Glutamatergic neuron (in vitro differentiated cells): ENCODE measurements around the gene SPOP. TPM values are rescaled to one million over a fixed set of nuclear protein-coding genes. Genes with fewer than 3 reads are reported as not detected.

Experiments used
- DNase-seq: peaks from one replicate; pipeline ENCODE4 v3.0.0; 2022
- H3K27ac Mint-ChIP-seq: one replicate; pipeline ENCODE4 v1.8.0; 2020; ENCODE audit warnings: mild to moderate bottlenecking, mixed read lengths, inconsistent platforms; ENCODE audit not compliant: unreplicated experiment
- H3K27me3 Mint-ChIP-seq: one replicate; pipeline ENCODE4 v1.8.0; 2020; ENCODE audit warnings: mild to moderate bottlenecking, moderate library complexity, mixed read lengths, inconsistent platforms; ENCODE audit not compliant: unreplicated experiment
- H3K36me3 Mint-ChIP-seq: one replicate; pipeline ENCODE4 v1.8.0; 2020; ENCODE audit warnings: mild to moderate bottlenecking, mixed read lengths, inconsistent platforms; ENCODE audit not compliant: unreplicated experiment
- H3K4me1 Mint-ChIP-seq: one replicate; pipeline ENCODE4 v1.8.0; 2020; ENCODE audit warnings: mild to moderate bottlenecking, low read depth, mixed read lengths, inconsistent platforms; ENCODE audit not compliant: unreplicated experiment
- H3K4me3 Mint-ChIP-seq: one replicate; pipeline ENCODE4 v1.8.0; 2020; ENCODE audit warnings: mild to moderate bottlenecking, mixed read lengths, inconsistent platforms; ENCODE audit not compliant: unreplicated experiment
- H3K9me3 Mint-ChIP-seq: one replicate; pipeline ENCODE4 v1.8.0; 2020; ENCODE audit warnings: mild to moderate bottlenecking, moderate library complexity, mixed read lengths, inconsistent platforms; ENCODE audit not compliant: unreplicated experiment
- CTCF ChIP-seq: fragments of 200-600 bp; sonication (generic); IDR thresholded peaks from one replicate; pipeline ENCODE4 v1.5.0; 2021; ENCODE audit not compliant: partially characterized antibody, unreplicated experiment
- total RNA-seq: library from RNA; stranded (reverse); fragmentation: NEBNext Ultra II Directional; extraction: Animal tissue kit (Norgen Biotek cat#: 25700); gene quantifications from one replicate; pipeline ENCODE4 v1.2.1, GENCODE V29; 2021; ENCODE audit not compliant: unreplicated experiment

Gene SPOP
- total RNA-seq, 1 donor from 2014 or later, result 49.5 TPM

- Mint-ChIP-seq H3K9me3 (peaks cover 4% of the 10 kb centered on the region), H3K27ac (peak overlapping the region; percentile 57), H3K36me3 (no peaks in the 10 kb centered on the region), H3K4me1 (peaks cover 20% of the 10 kb centered on the region), H3K4me3 (no peak overlapping the region), H3K27me3 (peaks cover 5% of the 10 kb centered on the region)
- no peak for TF ChIP-seq CTCF
- no peak for DNase-seq
Observed at GRCh38 chr17:49582055-49582722, 95.7 kb downstream of the SPOP start.

- Mint-ChIP-seq H3K9me3 (peaks cover 4% of the 10 kb centered on the region), H3K27ac (peak overlapping the region; percentile 62), H3K4me3 (no peak overlapping the region), H3K27me3 (peaks cover 5% of the 10 kb centered on the region), H3K36me3 (no peaks in the 10 kb centered on the region), H3K4me1 (peaks cover 20% of the 10 kb centered on the region)
- DNase-seq, result no peak
- TF ChIP-seq CTCF, result no peak
Observed at GRCh38 chr17:49581648-49581998, 96.3 kb downstream of the SPOP start.

- H3K4me3 Mint-ChIP-seq, result no peak overlapping the region
- peaks cover 5% of the 10 kb centered on the region for H3K27me3 Mint-ChIP-seq
- no peak for TF ChIP-seq CTCF
- peak overlapping the region; percentile 68 for H3K27ac Mint-ChIP-seq
- H3K36me3 Mint-ChIP-seq, result no peaks in the 10 kb centered on the region
- H3K4me1 Mint-ChIP-seq, result peaks cover 20% of the 10 kb centered on the region
- peaks cover 4% of the 10 kb centered on the region for H3K9me3 Mint-ChIP-seq
- no peak for DNase-seq
Observed at GRCh38 chr17:49580981-49581647, 96.8 kb downstream of the SPOP start.

GRCh38 chr17:49580055-49580721 is 97.7 kb downstream of the SPOP start:
- peaks cover 20% of the 10 kb centered on the region for H3K4me1 Mint-ChIP-seq
- no peaks in the 10 kb centered on the region for H3K36me3 Mint-ChIP-seq
- peaks cover 5% of the 10 kb centered on the region for H3K27me3 Mint-ChIP-seq
- peak overlapping the region; percentile 15 for H3K4me3 Mint-ChIP-seq
- peak overlapping the region; percentile 68 for H3K27ac Mint-ChIP-seq
- TF ChIP-seq CTCF, result no peak
- H3K9me3 Mint-ChIP-seq, result peaks cover 4% of the 10 kb centered on the region
- DNase-seq, result no peak

- H3K27ac Mint-ChIP-seq, result no peak overlapping the region
- peaks cover 5% of the 10 kb centered on the region for H3K27me3 Mint-ChIP-seq
- no peak for DNase-seq
- H3K4me1 Mint-ChIP-seq, result peaks cover 20% of the 10 kb centered on the region
- H3K4me3 Mint-ChIP-seq, result no peak overlapping the region
- no peaks in the 10 kb centered on the region for H3K36me3 Mint-ChIP-seq
- H3K9me3 Mint-ChIP-seq, result peaks cover 4% of the 10 kb centered on the region
- TF ChIP-seq CTCF, result no peak
Observed at GRCh38 chr17:49579522-49579921, 98.4 kb downstream of the SPOP start.
